Psoas muscle (tissue), 8 donors: ENCODE data around the gene TTC22. TPM values are rescaled to one million over a fixed set of nuclear protein-coding genes. Genes with fewer than 3 reads are reported as not detected.

ENCODE experiments used
- ATAC-seq, 4 donors: fragments of 200-7000 bp; cut with Tn5 transposase; one replicate each; pipeline ENCODE4 v1.9.1; 2020; ENCODE audit warnings: moderate library complexity in 3 of 4, mild to moderate bottlenecking in 2 of 4
- DNase-seq, 2 donors: peaks; one replicate each; pipeline ENCODE4 v3.0.0-alpha.2; 2020
- H3K27ac ChIP-seq: fragments of 200-600 bp; one replicate; pipeline ENCODE4 v1.8.0; 2022
- H3K27me3 ChIP-seq, 3 donors: fragments of 200-600 bp in 1 of 3; one replicate each; pipeline versions ENCODE4 v1.6.1 to v1.8.0; 2013 to 2022; ENCODE audit warnings: low read length in 2 of 3, mild to moderate bottlenecking in 2 of 3, moderate library complexity in 1 of 3; ENCODE audit not compliant: insufficient read depth in 3 of 3
- H3K36me3 ChIP-seq, 2 donors: fragments of 200-600 bp in 1 of 2; one replicate each; pipeline versions ENCODE4 v1.6.1 to v1.8.0; 2013 to 2022; ENCODE audit warnings: low read depth in 1 of 2, mild to moderate bottlenecking in 1 of 2, moderate library complexity in 1 of 2; ENCODE audit not compliant: insufficient read depth in 1 of 2
- H3K4me1 ChIP-seq: fragments of 200-600 bp; one replicate; pipeline ENCODE4 v1.8.0; 2022
- H3K4me3 ChIP-seq: fragments of 200-600 bp; one replicate; pipeline ENCODE4 v1.8.0; 2022; ENCODE audit warnings: mild to moderate bottlenecking
- H3K9me3 ChIP-seq: fragments of 200-600 bp; one replicate; pipeline ENCODE4 v1.8.0; 2022
- CTCF ChIP-seq: fragments of 200-600 bp; IDR thresholded peaks from one replicate; pipeline ENCODE4 v1.8.0; 2022; ENCODE audit warnings: antibody characterized with exemption
- WGBS, 3 donors: extraction: QIAGEN DNeasy Blood & Tissue Kit; methylation state at CpG; one replicate each; pipeline versions ENCODE4 v1.1.6 to v1.1.7; 2013; 5-methylcytosine and 5-hydroxymethylcytosine counted together
- intact Hi-C, 2 donors: fragments of 100-400 bp; cut with DNase I; formaldehyde crosslinking; loops; one replicate each; pipeline versions ENCODE4 v1.11.0 to v1.14.2; 2022
- polyA plus RNA-seq, 3 donors: library from polyadenylated mRNA; stranded (reverse); fragments of 200-250 nt; gene quantifications; one replicate each; pipeline ENCODE4 v1.2.3, GENCODE V29; 2013
- total RNA-seq, 4 donors: library from RNA; stranded (reverse); fragmentation: NEBNext Ultra II Directional in 2 of 4; extraction: Animal tissue kit (Norgen Biotek cat#: 25700) in 2 of 4; gene quantifications; one replicate each; pipeline versions ENCODE4 v1.2.1 to v1.2.4, GENCODE V29; 2021 to 2023
- donor health status: healthy with polysubstance abuse.
- donor health status: DM: no; HTN: no; CAD: no; lungs with moderate emphysema.
- donor health status: Bipolar disorder and iron deficiency.
- donor health status: healthy.
- donor health status: DM: yes; HTN: yes; CAD: no.
- donor health status: DM: no; HTN: no; CAD: no.
- donor health status: DM: no; HTN: no; CAD: no.
- donor health status: DM: yes; HTN: yes; CAD: no.

The TTC22 gene
- total and polyA plus RNA-seq, 7 donors: 0.03 to 0.13 (median 0.03) TPM; not detected in 2

DNA sequence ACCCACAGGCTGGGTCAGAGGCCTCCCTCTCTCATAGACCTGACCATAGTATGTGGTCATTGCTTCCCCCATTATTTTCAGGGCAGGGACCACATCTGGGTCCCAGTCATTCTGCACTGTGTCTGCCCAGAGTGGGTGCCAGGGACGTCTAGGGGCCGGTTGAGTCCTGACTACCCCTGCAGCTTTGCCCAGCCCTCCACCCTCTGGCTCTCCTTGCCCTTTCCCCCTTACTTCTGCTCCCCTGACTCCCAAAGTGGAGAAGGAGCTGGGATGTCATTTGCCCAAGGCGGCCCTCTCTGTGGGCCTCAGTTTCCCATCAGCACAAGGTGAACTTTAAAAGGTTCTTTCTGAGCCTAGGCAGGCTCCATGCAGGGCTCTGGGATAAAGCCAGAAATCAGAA lies 4.3 kb upstream of the TTC22 start:
- H3K36me3 ChIP-seq: no peaks in the 10 kb centered on the region
- H3K4me1 ChIP-seq: peaks cover 5% of the 10 kb centered on the region
- H3K4me3 ChIP-seq: no peak overlapping the region
- no peaks in the 10 kb centered on the region for H3K9me3 ChIP-seq
- TF ChIP-seq CTCF: no peak
- WGBS, 3 donors: 90 to 94% (median 92%) methylated on average over 3 of the region's 3 CpGs
- no peak for ATAC-seq
- no peak overlapping the region for H3K27ac ChIP-seq
- peaks cover 0 to 26% (median 2%) of the 10 kb centered on the region in 3 donors for H3K27me3 ChIP-seq
- no peak for DNase-seq
- intact Hi-C loops: no loop called here

- peaks cover 5% of the 10 kb centered on the region for H3K4me1 ChIP-seq
- H3K4me3 ChIP-seq: no peak overlapping the region
- peaks cover 0 to 26% (median 2%) of the 10 kb centered on the region in 3 donors for H3K27me3 ChIP-seq
- 86 to 93% (median 89%) methylated on average over 6 of the region's 6 CpGs for WGBS, 3 donors
- H3K36me3 ChIP-seq: no peaks in the 10 kb centered on the region
- no peak for TF ChIP-seq CTCF
- H3K9me3 ChIP-seq: no peaks in the 10 kb centered on the region
- ATAC-seq: no peak
- DNase-seq: no peak
- intact Hi-C loops: no loop called here
- H3K27ac ChIP-seq: no peak overlapping the region
These were observed 3.5 kb upstream of the TTC22 start for GRCh38 chr1:54804471-54805132.

GRCh38 chr1:54803761-54804470 lies 2.8 kb upstream of the TTC22 start:
- no peak for TF ChIP-seq CTCF
- H3K36me3 ChIP-seq: no peaks in the 10 kb centered on the region
- H3K9me3 ChIP-seq: no peaks in the 10 kb centered on the region
- peaks cover 5% of the 10 kb centered on the region for H3K4me1 ChIP-seq
- WGBS, 3 donors: 43 to 63% (median 54%) methylated on average over 4 of the region's 4 CpGs
- H3K27me3 ChIP-seq: peaks cover 0 to 26% (median 2%) of the 10 kb centered on the region in 3 donors
- peak in 1 of 4 donors; percentile 50 for ATAC-seq
- peak in 1 of 2 donors; percentile 52 for DNase-seq
- intact Hi-C loops: no loop called here
- H3K4me3 ChIP-seq: no peak overlapping the region
- no peak overlapping the region for H3K27ac ChIP-seq

- peak overlapping the region; percentile 52 for H3K4me3 ChIP-seq
- H3K36me3 ChIP-seq: no peaks in the 10 kb centered on the region
- H3K4me1 ChIP-seq: peaks cover 5% of the 10 kb centered on the region
- 36 to 38% (median 37%) methylated on average over 31 to 39 of the region's 39 CpGs for WGBS, 3 donors
- ATAC-seq: peak in 2 of 4 donors; percentile 13 to 27
- H3K27me3 ChIP-seq: peaks cover 0 to 26% (median 2%) of the 10 kb centered on the region in 3 donors
- intact Hi-C loops: no loop called here
- TF ChIP-seq CTCF: no peak
- no peaks in the 10 kb centered on the region for H3K9me3 ChIP-seq
- no peak overlapping the region for H3K27ac ChIP-seq
- DNase-seq: peak in 1 of 2 donors; percentile 51
These were observed 853 bp downstream of the TTC22 start for GRCh38 chr1:54800041-54800898.
